HFF-Myc (cell line): ENCODE results near the gene ESYT2.
"Not testable (repeated sequence)": the region's sequence is repeated elsewhere in the genome, so short reads cannot be mapped to it uniquely, and the experiment has no call there.

ENCODE experiments used
- DNase-seq: peaks from one replicate; pipeline ENCODE4 v3.0.0-alpha.2; 2011; ENCODE audit warnings: low read depth; ENCODE audit errors: extremely low read depth
- H3K4me3 ChIP-seq: replicated peaks from 2 replicates; pipeline ENCODE4 v1.5.1; 2011; ENCODE audit warnings: low read depth, mild to moderate bottlenecking, control low read depth, low read length
- CTCF ChIP-seq: IDR thresholded peaks from 2 replicates; pipeline ENCODE4 v1.5.1; 2012; ENCODE audit warnings: mild to moderate bottlenecking, low read depth, low read length, control low read depth; ENCODE audit errors: missing control alignments

ESYT2 gene

GRCh38 chr7:158706273-158706704 lies 123.0 kb downstream of the ESYT2 start:
- no peak overlapping the region for H3K4me3 ChIP-seq
- no peak for TF ChIP-seq CTCF
- no peak for DNase-seq

- no peak for TF ChIP-seq CTCF
- no peak for DNase-seq
- peak overlapping the region; percentile 94 for H3K4me3 ChIP-seq
Observed at GRCh38 chr7:158705234-158705850, 124.0 kb downstream of the ESYT2 start.

GRCh38 chr7:158704524-158705233 lies 124.6 kb downstream of the ESYT2 start, which contains the start of gene NCAPG2:
Gene NCAPG2, minus strand, starts transcription at chr7:158704804. Its CDS starts 2,905 bp downstream, at chr7:158701899.
- DNase-seq: peak; percentile 83
- peak; percentile 6 for TF ChIP-seq CTCF
- peak within 1 kb of the TSS; percentile 94 for H3K4me3 ChIP-seq

GRCh38 chr7:158703679-158704523 lies 125.4 kb downstream of the ESYT2 start:
- peak overlapping the region; percentile 94 for H3K4me3 ChIP-seq
- DNase-seq: not testable (repeated sequence)

- no peak for TF ChIP-seq CTCF
- no peak for DNase-seq
- peak overlapping the region; percentile 94 for H3K4me3 ChIP-seq
Observed at GRCh38 chr7:158702944-158703343, 126.4 kb downstream of the ESYT2 start.

GRCh38 chr7:158702196-158702595 lies 127.1 kb downstream of the ESYT2 start:
- TF ChIP-seq CTCF: no peak
- no peak for DNase-seq
- H3K4me3 ChIP-seq: peak overlapping the region; percentile 94

GRCh38 chr7:158700008-158700407 lies 129.3 kb downstream of the ESYT2 start:
- H3K4me3 ChIP-seq: no peak overlapping the region
- TF ChIP-seq CTCF: no peak
- DNase-seq: no peak
